Measurements from ENCODE around the gene ABCD1. TPM values are rescaled to one million over a fixed set of nuclear protein-coding genes. Genes with fewer than 3 reads are reported as not detected.
A peak's percentile ranks its signal among the peaks of the same experiment; 100 is the strongest.

Gene ABCD1
- total RNA-seq, 1 donor from 2014 or later: 0.79 TPM

- Histone ChIP-seq H2AFZ (replicated peaks) (no peak overlapping the region), H3F3A (ENCODE audit: low read depth) (no peaks in the 10 kb centered on the region), H3K27me3 (no peaks in the 10 kb centered on the region), H4K20me1 (ENCODE audit: low read depth) (no peaks in the 10 kb centered on the region), H3K27ac (no peak overlapping the region), H3K9ac (no peak overlapping the region), H3K4me3 (no peak overlapping the region), H3K36me3 (no peaks in the 10 kb centered on the region), H3K4me2 (no peak overlapping the region), H3K4me1 (no peaks in the 10 kb centered on the region), H3K79me2 (ENCODE audit: low read depth) (no peaks in the 10 kb centered on the region), H3K9me3 (ENCODE audit: low read depth) (no peaks in the 10 kb centered on the region)
- DNase-seq (ENCODE audit: low spot score): no peak
- Mint-ChIP-seq H3K27ac (no peak overlapping the region), H3K9me3 (peaks cover 20% of the 10 kb centered on the region), H3K4me1 (peaks cover 12% of the 10 kb centered on the region), H3K4me3 (no peak overlapping the region), H3K36me3 (no peaks in the 10 kb centered on the region), H3K27me3 (ENCODE audit: insufficient read depth, low read depth) (no peaks in the 10 kb centered on the region)
- TF ChIP-seq CTCF (IDR thresholded peaks at IDR 0.05) (no peak), EZH2phosphoT487 (IDR thresholded peaks at IDR 0.05) (no peak), EZH2 (IDR thresholded peaks at IDR 0.05) (no peak)
Measured at GRCh38 chrX:153764786-153765137, 40.1 kb downstream of the ABCD1 start.

- Histone ChIP-seq H3K27ac (no peak overlapping the region), H3K4me3 (no peak overlapping the region), H3K9ac (no peak overlapping the region), H2AFZ (replicated peaks) (no peak overlapping the region), H3K4me2 (no peak overlapping the region), H4K20me1 (ENCODE audit: low read depth) (no peaks in the 10 kb centered on the region), H3K36me3 (no peaks in the 10 kb centered on the region), H3K27me3 (no peaks in the 10 kb centered on the region), H3K4me1 (no peaks in the 10 kb centered on the region), H3K79me2 (ENCODE audit: low read depth) (no peaks in the 10 kb centered on the region), H3K9me3 (ENCODE audit: low read depth) (no peaks in the 10 kb centered on the region), H3F3A (ENCODE audit: low read depth) (no peaks in the 10 kb centered on the region)
- no peak for DNase-seq (ENCODE audit: low spot score)
- peaks cover 22% of the 10 kb centered on the region for H3K9me3 Mint-ChIP-seq
- no peaks in the 10 kb centered on the region for H3K36me3 Mint-ChIP-seq
- no peak overlapping the region for H3K27ac Mint-ChIP-seq
- H3K4me3 Mint-ChIP-seq: no peak overlapping the region
- H3K4me1 Mint-ChIP-seq: peaks cover 12% of the 10 kb centered on the region
- no peak for TF ChIP-seq EZH2 (IDR thresholded peaks at IDR 0.05)
- no peak for TF ChIP-seq CTCF (IDR thresholded peaks at IDR 0.05)
- TF ChIP-seq EZH2phosphoT487 (IDR thresholded peaks at IDR 0.05): no peak
- no peaks in the 10 kb centered on the region for H3K27me3 Mint-ChIP-seq (ENCODE audit: insufficient read depth, low read depth)
Measured at GRCh38 chrX:153765138-153766079, 40.8 kb downstream of the ABCD1 start.

DNA sequence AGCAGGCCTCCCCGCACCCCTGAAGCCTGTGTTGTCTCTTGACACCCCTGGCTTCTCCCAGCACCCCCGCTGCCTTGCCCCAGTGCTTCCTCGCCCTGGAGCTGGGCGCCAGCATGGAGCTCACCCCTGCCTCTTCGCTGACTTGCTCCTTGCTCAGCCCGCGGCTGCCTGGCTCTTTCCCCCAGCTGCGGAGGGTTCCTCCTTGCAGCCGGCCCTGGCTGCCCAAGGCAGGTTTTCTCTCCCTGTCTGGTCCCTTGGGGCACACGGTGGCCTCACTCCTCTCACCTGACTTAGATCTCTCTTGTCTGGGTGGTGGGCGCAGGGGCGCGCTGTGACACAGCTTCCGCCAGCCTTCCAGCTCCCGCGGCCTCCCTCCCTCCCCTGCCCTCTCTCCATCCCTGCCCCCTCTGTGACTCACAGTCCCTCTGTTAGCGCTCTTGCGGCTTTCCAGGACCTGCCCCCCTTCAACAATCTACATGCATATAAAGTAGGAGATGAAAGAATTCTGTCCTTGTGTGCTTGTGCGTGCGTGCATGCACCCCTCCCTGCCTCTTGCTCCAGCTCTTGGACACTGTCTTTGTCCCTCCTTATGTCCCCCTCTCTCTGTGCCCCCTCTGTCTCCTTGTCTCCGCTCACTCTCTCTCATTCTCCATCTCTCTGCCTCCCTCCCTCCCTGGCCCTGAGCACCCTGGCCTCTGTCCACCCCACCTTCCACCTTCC lies 41.6 kb downstream of the ABCD1 start:
- Histone ChIP-seq H3K27ac (no peak overlapping the region), H3F3A (ENCODE audit: low read depth) (no peaks in the 10 kb centered on the region), H3K9me3 (ENCODE audit: low read depth) (no peaks in the 10 kb centered on the region), H3K4me3 (no peak overlapping the region), H3K4me2 (peak overlapping the region; percentile 19), H4K20me1 (ENCODE audit: low read depth) (no peaks in the 10 kb centered on the region), H3K4me1 (no peaks in the 10 kb centered on the region), H3K9ac (no peak overlapping the region), H3K27me3 (no peaks in the 10 kb centered on the region), H3K79me2 (ENCODE audit: low read depth) (no peaks in the 10 kb centered on the region), H2AFZ (replicated peaks) (no peak overlapping the region), H3K36me3 (no peaks in the 10 kb centered on the region)
- H3K9me3 Mint-ChIP-seq: peaks cover 20% of the 10 kb centered on the region
- no peaks in the 10 kb centered on the region for H3K27me3 Mint-ChIP-seq (ENCODE audit: insufficient read depth, low read depth)
- DNase-seq (ENCODE audit: low spot score): peak; percentile 37
- no peaks in the 10 kb centered on the region for H3K36me3 Mint-ChIP-seq
- H3K4me1 Mint-ChIP-seq: peaks cover 12% of the 10 kb centered on the region
- peak overlapping the region; percentile 93 for H3K27ac Mint-ChIP-seq
- peak overlapping the region; percentile 67 for H3K4me3 Mint-ChIP-seq
- no peak for TF ChIP-seq EZH2phosphoT487 (IDR thresholded peaks at IDR 0.05)
- TF ChIP-seq EZH2 (IDR thresholded peaks at IDR 0.05): no peak
- no peak for TF ChIP-seq CTCF (IDR thresholded peaks at IDR 0.05)

Data from neural progenitor cell (in vitro differentiated cells).